Breast epithelium (tissue), 3 donors: ENCODE measurements around the gene SYNE2.

Experiments used
- POLR2A ChIP-seq: fragments of 450-650 bp; IDR thresholded peaks from one replicate; pipeline ENCODE4 v1.6.1; 2016; ENCODE audit warnings: antibody characterized with exemption, mild to moderate bottlenecking, moderate library complexity
- TF ChIP-seq, protein P1 (sequence below), 3 donors: fragments of 450-650 bp; IDR thresholded peaks; one replicate each; pipeline ENCODE4 v1.5.1; 2016 to 2017; ENCODE audit warnings: antibody characterized with exemption in 3 of 3, mild to moderate bottlenecking in 3 of 3, moderate library complexity in 3 of 3

DNA sequence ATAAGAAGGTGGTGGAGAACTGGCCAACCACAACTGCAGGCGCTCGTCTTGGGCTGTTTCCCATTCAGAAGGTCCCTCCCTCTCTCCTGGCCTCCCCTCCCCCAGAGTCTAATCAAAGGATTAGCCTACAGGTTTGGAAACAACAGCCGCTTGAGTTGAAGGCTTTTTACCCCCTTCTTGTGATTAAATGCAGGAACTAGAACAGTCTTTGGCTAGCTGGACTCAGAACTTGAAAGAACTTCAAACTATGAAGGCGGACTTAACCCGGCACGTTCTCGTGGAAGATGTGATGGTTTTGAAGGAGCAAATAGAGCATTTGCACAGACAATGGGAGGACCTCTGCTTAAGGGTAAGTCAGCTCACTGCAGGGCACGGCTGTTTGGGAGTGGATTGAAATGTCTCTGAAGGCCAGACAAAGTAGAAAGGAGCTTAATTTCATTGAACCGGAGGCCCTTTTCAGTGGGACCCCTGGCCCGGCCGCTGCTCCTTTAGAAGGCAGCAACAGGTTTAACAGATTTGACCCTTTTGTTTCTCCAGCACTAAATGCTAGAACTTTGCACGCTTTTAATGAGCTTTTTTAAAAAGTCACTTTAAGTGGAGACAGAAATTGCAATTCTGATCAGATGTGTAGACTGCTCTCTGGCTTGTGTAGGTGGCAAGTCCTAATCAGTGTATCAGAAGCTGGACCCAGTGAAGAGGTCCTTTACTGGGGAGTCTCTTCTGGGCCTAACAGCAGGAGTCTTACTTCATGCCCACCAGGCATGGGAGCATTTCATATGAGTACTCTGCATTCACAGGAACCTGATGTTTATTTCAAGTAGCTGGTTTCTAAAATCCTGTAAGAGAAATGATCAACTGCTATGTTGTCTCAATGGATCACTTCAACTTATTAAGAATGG lies 333.7 kb downstream of the SYNE2 start:
- no peak for TF ChIP-seq POLR2A
- TF ChIP-seq, protein P1, sequence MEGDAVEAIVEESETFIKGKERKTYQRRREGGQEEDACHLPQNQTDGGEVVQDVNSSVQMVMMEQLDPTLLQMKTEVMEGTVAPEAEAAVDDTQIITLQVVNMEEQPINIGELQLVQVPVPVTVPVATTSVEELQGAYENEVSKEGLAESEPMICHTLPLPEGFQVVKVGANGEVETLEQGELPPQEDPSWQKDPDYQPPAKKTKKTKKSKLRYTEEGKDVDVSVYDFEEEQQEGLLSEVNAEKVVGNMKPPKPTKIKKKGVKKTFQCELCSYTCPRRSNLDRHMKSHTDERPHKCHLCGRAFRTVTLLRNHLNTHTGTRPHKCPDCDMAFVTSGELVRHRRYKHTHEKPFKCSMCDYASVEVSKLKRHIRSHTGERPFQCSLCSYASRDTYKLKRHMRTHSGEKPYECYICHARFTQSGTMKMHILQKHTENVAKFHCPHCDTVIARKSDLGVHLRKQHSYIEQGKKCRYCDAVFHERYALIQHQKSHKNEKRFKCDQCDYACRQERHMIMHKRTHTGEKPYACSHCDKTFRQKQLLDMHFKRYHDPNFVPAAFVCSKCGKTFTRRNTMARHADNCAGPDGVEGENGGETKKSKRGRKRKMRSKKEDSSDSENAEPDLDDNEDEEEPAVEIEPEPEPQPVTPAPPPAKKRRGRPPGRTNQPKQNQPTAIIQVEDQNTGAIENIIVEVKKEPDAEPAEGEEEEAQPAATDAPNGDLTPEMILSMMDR (IDR thresholded peaks at IDR 0.05) = no peak
